GM21723 (cell line): ENCODE results near the gene TSPEAR.
"Not testable (repeated sequence)": the region's sequence is repeated elsewhere in the genome, so short reads cannot be mapped to it uniquely, and the experiment has no call there.

Source experiments
- ATAC-seq: cut with Tn5 transposase; IDR thresholded peaks from one replicate; pipeline ENCODE4 v1.9.1; 2021; ENCODE audit warnings: mild to moderate bottlenecking, moderate library complexity; ENCODE audit not compliant: unreplicated experiment

TSPEAR gene

DNA sequence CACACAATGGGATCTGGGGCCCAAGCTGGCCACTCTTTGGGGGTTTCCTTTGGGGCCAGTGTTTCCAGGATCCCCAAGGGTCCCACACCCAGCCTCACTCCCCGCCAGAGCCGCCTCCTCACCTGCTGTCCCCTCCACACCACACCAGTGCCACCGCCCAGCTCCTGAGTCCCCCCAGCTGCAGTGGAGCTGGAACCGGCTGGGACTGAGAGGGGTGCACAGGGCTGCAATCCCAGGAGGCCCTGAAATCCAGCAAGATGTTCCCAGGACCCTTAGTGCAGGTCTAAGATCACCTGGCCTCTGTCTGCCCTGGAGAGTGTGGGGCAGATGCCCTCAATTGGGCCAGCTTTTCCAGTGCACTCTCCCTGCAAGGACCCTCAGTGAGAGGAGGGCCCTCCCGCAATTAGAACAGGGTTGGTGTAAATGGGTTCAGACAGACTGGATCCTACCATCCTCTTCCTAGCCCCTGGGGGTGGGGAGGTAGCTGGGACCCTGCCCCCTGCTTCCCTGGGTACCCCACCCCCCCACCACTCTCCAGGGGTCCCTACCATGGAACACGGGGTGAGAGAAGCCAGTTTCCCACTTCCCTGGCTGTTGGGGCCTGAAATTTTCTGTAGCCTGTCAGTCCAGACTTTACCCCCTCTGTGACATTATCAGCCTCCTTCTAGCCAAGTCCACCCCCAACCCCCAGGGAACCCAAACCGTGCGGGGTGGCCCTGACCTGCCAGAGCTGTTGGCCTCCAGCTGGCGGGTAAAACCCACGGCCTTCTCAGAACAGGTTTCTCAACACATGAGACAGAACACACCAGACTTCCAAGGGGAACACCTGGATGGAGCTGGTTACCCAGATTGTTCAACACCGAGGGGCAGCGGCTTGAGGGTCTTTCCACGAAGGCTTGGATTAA, 7.4 kb downstream of the TSPEAR start:
- no peak for ATAC-seq

DNA sequence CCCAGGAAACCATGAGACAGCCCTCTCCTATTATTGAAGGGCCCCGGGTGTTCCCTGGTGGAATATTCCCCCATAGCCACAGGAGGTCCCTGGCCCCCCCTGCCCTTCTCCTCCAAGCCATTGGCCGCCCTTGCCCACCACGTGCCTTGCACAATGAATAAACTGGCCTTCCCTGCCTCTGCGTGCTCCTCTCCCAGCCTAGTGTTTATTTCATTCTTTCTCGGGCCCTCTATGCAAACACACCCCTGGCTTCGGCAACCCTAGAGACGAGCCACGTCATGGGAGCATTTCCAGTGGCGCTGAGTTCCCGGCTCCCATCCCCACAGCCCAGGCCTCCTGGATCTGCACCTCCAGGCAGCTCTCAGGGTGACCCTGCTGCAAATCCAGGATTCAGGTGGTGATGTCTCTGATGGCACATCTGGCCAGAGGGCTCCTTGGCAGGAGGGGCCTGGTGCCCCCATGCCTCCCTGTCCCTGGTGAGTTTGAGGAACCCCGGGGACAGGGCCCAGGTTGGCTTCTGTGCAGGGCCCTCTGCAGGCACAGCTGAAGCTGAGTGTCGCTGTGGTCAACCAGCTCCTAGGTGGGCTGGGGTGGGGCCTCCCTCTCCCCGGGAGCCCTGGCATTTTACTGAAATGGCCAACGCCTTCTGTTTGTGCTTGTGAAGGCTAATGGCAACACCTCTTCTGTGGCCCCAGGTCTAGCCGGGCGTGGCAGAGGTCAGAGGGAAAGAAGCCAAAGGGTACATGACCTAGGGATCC, 8.2 kb downstream of the TSPEAR start:
- ATAC-seq = no peak

DNA sequence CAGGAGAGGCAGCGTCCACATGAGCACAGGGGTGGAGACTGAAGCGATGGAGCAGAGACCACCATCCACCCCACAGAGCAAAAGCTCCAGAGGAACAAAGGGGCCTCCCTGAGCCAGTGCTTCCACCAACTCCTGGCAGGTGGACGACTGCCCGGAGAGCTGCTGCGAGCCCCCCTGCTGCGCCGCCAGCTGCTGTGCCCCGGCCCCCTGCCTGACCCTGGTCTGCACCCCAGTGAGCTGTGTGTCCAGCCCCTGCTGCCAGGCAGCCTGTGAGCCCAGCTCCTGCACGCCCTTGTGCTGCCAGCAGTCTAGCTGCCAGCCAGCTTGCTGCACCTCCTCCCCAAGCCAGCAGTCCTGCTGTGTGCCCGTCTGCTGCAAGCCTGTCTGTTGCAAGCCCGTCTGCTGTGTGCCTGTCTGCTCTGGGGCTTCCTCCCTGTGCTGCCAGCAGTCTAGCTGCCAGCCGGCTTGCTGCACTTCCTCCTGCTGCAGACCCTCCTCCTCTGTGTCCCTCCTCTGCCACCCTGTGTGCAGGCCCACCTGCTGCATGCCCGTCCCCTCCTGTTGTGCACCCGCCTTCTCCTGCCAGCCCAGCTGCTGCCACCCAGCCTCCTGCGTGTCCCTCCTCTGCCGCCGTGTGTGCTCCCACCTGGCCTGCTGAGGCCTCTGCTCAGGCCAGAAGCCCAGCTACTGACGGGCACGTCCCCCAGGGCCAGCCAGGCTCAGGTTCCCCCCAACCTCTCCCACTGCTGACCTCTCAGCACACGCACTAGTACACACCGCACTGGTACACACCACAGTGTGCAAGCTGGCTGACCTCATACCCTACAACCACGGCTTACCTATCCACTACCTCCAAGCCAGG, 9.0 kb downstream of the TSPEAR start:
- ATAC-seq = no peak

DNA sequence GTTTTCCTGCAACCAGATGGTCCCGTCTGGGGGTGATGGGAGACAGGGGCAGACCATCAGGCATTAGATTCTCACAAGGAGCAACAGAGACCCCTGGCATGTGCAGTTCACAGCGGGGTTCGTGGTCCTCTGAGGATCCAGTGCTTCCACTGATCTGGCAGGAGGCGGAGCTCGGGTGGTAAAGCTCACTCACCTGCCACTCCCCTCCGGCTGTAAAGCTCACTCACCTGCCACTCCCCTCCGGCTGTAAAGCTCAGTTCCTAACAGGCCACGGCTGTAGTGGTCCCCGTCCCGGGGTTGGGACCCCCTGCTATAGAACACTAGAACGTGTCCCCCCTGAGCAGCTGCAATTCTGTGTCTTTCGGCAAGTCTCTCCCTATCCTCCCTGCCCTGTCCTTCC, 9.8 kb downstream of the TSPEAR start:
- ATAC-seq = no peak

DNA sequence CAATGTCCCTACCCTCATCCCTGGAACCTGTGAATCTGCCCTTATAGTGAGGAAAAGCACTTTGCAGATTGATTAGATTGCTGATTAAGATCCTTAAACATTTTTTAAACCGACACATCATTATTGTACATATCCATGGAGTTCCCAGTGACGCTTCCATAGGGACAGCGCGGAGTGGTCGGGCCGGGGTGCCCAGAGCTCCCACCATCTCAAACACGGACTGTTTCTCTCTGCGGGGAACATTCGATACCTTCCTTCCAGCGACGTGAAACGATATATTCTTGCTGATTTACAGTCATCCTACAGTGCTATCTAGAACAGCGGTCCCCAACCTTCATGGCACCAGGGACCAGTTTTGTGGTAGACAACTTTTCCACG, 10.4 kb downstream of the TSPEAR start:
- no peak for ATAC-seq

DNA sequence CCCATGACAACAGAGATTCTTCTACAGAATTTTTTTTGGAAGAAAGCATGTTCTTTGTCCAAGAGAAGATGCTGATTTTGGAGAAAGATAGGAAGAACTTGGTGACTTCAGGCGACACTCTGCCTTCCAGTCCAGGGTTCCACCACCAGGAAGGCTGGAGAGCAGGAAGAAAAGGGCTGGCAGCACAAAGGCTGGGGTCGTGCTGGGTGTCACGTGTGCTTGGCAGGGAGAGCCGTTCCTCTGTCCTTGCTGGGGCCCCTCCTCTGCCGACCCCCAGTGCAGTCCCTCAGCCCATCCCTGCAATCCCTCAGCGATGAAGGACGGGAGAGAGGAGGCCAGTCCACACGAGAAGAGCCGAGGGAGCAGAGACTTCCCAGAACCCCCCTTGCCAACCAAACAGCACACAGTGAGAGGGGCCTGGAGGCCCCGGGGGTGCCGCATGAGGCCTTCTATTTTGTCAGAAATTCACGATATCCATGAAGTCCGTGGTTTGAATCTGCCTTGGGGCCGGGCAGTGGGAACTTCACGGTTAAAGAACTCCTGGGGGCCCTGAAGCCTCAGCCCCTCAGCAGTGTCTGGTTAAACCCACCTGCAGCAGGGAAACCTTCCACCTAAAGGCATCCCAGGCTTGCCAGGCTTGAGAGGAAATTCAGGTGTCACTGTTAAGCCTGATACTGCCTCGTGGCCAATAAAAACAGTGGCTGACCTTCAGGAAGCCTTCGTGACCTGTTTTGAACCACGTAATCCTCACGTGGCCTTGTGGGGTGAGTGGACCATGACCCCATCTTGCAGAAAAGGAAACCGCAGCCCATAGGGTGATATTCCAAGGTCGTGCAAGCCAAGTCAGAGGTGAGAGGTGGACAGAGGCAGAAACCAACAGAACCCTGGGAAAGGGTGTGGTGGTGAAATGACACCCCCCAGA, 11.0 kb downstream of the TSPEAR start:
- ATAC-seq = no peak

DNA sequence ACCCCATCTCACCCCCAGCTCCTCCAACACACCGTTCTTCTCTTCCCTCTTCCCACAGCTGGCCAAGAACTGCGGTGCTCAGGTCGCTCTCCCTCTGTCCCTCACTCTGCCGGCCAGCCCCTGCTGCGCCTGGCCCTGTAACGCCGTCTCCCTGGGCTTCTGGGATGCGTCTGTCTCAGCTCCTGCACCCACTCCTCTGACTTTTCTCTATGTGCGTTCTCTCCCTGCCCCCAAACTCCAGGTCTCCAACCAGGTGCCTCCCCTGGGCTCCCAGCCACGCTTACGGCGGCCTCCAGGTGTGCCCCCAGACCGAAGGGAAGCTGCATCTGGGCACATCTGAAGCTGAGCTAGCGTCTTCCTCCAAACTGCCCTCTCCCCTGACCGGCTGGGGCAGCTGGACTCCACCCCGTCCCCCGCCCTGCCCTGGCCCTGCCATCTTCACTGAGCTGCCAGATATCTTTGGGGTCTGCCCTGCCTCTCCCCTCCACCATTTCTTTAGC, 11.8 kb downstream of the TSPEAR start:
- ATAC-seq = no peak

DNA sequence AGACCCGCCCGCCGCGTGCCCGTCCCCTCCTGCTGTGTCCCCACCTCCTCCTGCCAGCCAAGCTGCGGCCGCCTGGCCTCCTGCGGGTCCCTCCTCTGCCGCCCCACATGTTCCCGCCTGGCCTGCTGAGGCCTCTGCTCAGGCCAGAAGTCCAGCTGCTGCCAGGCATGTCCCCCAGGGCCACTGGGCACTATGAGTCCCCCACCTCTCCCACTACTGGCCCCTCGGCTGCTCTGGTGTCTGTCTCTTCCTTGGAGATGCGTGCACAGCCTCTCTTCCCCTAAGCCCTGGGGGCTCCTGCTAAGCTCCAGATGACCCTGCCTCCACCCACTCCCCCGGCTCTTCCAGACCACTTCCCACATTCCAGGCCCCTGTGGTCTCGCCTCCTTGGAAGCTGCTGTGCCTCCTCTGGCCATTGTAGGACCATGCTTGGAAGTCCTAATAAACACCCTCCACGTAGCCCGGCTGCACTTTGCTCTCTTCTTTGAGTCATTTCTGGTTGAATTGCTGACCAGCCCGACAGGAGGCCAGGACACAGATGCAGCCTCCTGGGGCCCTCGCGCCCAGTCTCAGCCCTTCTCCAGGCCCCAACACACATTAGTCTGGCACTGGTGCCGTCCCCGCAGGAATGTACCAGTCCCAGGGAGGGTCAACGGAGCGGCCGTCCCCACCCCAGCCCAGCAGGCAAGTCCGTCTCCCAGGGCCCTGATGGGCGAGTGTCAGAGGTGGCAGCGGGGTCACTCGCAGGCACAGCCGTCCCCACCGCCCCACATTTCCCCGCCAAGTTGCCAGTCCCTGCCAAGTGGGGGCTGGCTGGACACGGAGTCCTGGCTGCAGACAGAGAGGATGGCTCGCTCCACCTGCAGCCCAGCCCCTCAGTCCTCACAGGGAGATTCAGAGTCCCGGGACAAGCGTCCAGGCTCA, 13.3 kb downstream of the TSPEAR start:
- ATAC-seq = no peak

DNA sequence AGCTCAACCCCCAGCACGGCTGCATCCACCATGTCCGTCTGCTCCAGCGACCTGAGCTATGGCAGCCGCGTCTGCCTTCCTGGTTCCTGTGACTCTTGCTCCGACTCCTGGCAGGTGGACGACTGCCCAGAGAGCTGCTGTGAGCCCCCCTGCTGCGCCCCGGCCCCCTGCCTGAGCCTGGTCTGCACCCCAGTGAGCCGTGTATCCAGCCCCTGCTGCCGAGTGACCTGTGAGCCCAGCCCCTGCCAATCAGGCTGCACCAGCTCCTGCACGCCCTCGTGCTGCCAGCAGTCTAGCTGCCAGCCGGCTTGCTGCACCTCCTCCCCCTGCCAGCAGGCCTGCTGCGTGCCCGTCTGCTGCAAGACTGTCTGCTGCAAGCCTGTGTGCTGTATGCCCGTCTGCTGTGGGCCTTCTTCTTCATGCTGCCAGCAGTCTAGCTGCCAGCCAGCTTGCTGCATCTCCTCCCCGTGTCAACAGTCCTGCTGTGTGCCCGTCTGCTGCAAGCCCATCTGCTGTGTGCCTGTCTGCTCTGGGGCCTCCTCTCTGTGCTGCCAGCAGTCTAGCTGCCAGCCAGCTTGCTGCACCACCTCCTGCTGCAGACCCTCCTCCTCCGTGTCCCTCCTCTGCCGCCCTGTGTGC, 14.1 kb downstream of the TSPEAR start, which contains the start of gene KRTAP10-12:
Gene KRTAP10-12, plus strand, starts transcription at position 1 of the 639 bp plus-strand sequence. Its CDS starts 30 bp downstream, at position 31.
- ATAC-seq = not testable (repeated sequence)

DNA sequence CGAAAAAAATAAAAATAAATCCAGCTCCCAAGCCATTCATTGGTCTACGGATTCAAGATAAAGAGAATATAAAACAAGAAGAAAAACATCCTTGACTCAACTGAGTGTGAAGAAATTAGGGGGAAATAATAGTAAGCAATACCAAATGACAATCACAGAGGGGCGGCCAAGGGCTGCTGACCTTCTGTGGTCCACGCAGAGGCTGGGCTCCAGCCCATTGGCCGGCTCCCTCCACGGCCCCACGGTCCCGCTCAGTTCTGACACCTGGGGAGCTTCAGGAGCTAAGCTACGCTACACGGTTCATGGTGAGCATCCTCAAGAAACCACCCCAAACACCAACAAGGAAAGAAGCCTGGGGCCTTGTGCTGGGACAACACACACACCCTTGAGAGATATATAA, 14.8 kb downstream of the TSPEAR start:
- no peak for ATAC-seq

DNA sequence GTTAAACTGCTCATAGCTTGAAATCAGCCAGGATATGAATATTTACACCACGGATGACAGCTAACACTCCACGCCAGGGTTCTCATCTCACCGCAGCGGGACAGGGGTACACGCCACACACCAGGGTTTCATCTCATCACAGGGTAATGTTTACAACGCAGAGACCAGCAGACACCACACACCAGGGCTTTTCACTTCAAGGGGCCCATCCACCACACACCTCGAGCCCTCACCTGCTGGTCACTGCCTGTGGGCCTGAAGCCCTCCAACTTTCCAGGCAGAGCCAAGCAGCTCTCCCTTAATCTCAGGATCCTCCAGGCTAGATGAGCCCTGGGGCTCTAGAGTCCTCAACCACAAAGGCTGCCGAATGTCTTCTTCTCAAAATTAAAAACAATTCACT, 15.7 kb downstream of the TSPEAR start:
- ATAC-seq = no peak

DNA sequence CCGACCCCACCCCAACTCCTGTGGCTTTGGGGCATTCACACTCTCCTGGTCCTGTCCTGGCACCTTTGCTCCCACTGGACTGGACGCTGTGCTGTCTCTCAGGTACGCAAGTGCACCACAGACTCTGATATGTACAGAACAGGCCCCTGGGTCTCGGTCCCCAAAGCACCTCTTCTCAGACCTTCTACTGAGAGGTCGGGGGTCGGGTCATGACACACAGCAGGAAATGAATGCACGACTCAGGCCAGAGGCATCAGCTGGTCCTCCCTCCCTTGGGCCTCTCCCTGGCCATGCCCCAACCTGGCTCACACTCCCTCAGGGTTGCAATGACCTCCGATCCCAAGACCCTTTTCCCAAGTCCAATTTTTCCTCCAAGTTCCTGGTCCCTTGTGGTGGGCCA, 16.2 kb downstream of the TSPEAR start:
- no peak for ATAC-seq

DNA sequence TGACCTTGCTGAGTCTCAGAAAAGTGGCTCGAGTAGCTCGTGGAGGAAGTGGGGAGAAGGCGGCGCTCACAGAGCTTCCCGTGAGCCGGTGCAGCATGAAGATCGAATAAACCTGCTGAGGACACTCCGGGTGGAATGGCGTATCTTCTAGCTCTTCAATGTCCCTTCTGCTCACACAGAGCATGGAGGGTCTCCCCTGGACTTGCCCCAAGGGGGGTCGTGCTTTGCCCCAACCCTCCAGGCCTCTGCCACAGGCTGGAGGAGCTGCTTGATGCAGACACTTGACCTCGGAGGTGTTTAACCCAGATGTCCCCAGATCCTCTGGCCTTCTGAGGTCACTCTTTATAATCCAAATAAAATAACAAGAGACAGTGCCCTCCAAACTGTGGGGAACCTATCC, 16.6 kb downstream of the TSPEAR start:
- no peak for ATAC-seq

DNA sequence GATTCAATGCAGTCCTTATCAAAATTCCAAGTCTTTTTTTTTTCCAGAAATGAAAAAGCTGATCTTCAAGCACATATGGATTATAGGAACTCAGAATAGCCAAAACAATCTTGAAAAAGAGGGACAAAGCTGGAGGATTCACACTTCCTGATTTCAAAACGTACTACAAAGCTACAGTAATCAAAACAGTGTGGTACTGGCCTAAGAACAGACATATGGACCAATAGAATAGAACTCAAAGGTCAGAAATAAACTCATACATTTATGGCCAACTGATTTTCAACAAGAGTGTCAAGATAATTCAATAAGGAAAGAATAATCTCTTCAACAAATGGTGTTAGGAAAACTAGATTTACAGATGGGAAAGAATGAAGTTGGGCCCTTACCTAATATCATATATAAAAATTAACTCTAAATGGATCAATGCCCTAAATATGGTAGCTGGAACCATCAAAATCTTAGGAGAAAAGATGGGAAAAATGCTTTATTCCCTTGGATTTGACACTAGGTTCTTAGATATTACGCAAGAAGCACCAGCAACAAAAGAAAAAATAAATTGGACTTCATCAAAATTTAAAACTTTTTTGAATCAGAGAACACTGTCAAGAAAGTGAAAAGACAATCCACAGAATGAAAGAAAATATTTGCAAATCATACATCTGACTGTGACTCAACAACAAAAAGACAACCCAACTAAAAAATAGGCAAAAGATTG, 18.4 kb downstream of the TSPEAR start:
- no peak for ATAC-seq

DNA sequence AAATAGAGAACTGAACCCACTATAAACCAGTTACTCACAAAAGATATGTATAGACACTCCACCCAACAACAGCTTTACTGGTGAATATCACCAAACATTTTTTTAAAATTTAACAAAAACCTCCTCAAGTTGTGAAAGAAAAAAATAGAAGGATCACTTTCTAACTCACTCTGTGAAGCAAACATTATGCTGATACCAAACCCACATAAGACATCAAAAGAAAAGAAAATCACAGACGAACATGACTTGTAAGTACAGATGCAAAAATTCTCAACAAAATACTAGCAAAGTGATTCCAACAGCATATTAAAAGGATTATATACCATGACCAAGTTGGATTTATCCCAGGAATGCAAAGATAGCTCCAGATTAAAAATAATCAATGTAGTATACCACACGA, 19.7 kb downstream of the TSPEAR start:
- no peak for ATAC-seq

DNA sequence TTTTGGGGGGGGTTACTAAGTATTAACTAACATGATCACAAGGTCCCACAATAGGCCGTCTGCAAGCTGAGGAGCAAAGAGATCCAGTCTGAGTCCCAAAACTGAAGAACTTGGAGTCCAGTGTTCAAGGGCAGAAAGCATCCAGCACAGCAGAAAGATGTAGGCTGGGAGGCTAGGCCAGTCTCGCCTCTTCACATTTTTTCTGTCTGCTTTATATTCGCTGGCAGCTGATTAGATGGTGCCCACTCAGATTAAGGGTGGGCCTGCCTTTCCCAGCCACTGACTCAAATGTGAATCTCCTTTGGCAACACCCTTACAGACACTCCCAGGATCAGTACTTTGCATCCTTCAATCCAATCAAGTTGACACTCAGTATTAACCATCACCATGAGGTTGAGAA, 21.6 kb downstream of the TSPEAR start:
- ATAC-seq = not testable (repeated sequence)

DNA sequence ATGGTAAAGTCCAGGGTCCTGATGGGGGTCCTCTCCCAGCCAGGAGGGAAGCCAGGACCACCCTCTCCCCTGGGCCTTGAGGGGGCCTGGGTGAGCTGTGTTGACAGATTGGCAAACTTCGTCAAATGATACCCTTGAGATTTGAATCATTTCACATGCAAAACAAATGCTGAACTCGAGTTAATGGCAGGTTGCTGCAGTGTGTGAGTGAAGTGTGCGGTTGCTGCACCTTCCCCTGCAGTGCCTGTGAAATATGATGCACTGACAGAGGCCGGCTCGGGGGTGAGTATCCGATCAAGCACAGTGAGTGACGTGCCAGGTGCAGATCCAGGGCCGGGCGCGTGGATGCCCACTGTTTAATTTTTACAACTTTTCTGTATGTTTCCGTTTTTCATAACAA, 23.7 kb downstream of the TSPEAR start:
- no peak for ATAC-seq
